Fibroblast of the conjunctiva (primary cell): ENCODE measurements around the gene FOXN3.

Experiments
- DNase-seq: peaks from one replicate; pipeline ENCODE4 v3.0.0-alpha.2; 2010; ENCODE audit warnings: low read depth

Gene FOXN3

GRCh38 chr14:89359477-89360222, 57.4 kb downstream of the FOXN3 start:
- DNase-seq, result no peak

- DNase-seq, result no peak
Observed at GRCh38 chr14:89357655-89358297, 59.3 kb downstream of the FOXN3 start.

- DNase-seq, result no peak
Observed at GRCh38 chr14:89356927-89357326, 60.1 kb downstream of the FOXN3 start.

- no peak for DNase-seq
Observed at GRCh38 chr14:89356496-89356895, 60.5 kb downstream of the FOXN3 start.

GRCh38 chr14:89353766-89354113, 63.3 kb downstream of the FOXN3 start:
- DNase-seq, result no peak

GRCh38 chr14:89352976-89353765, 63.9 kb downstream of the FOXN3 start:
- DNase-seq, result no peak

GRCh38 chr14:89351516-89352404, 65.3 kb downstream of the FOXN3 start:
- DNase-seq, result no peak

- no peak for DNase-seq
Observed at GRCh38 chr14:89351221-89351515, 65.9 kb downstream of the FOXN3 start.

- DNase-seq, result no peak
Observed at GRCh38 chr14:89350152-89350551, 66.9 kb downstream of the FOXN3 start.

GRCh38 chr14:89349171-89350008, 67.6 kb downstream of the FOXN3 start:
- DNase-seq, result peak; percentile 22

GRCh38 chr14:89348722-89349121, 68.3 kb downstream of the FOXN3 start:
- DNase-seq, result no peak

GRCh38 chr14:89347885-89348284, 69.1 kb downstream of the FOXN3 start:
- DNase-seq, result no peak

- no peak for DNase-seq
Observed at GRCh38 chr14:89344920-89345254, 72.1 kb downstream of the FOXN3 start.

- no peak for DNase-seq
Observed at GRCh38 chr14:89343356-89343755, 73.7 kb downstream of the FOXN3 start.

GRCh38 chr14:89342049-89342448, 75.0 kb downstream of the FOXN3 start:
- DNase-seq, result no peak

GRCh38 chr14:89340200-89341181, 76.5 kb downstream of the FOXN3 start:
- no peak for DNase-seq

- DNase-seq, result no peak
Observed at GRCh38 chr14:89339579-89339978, 77.5 kb downstream of the FOXN3 start.

- no peak for DNase-seq
Observed at GRCh38 chr14:89339158-89339557, 77.9 kb downstream of the FOXN3 start.

- DNase-seq, result no peak
Observed at GRCh38 chr14:89336338-89336737, 80.7 kb downstream of the FOXN3 start.

- DNase-seq, result no peak
Observed at GRCh38 chr14:89332031-89332430, 85.0 kb downstream of the FOXN3 start.
